HG02970 (cell line): ENCODE measurements around the gene MRPL33.

Source experiments
- ATAC-seq: cut with Tn5 transposase; IDR thresholded peaks from one replicate; pipeline ENCODE4 v1.9.1; 2021; ENCODE audit warnings: mild to moderate bottlenecking, moderate library complexity, moderate number of reproducible peaks; ENCODE audit not compliant: unreplicated experiment, low FRiP score

MRPL33 gene

GRCh38 chr2:27772804-27773203 lies 1.3 kb downstream of the MRPL33 start:
- ATAC-seq, result no peak

GRCh38 chr2:27773959-27774358 lies 2.4 kb downstream of the MRPL33 start:
- no peak for ATAC-seq

DNA sequence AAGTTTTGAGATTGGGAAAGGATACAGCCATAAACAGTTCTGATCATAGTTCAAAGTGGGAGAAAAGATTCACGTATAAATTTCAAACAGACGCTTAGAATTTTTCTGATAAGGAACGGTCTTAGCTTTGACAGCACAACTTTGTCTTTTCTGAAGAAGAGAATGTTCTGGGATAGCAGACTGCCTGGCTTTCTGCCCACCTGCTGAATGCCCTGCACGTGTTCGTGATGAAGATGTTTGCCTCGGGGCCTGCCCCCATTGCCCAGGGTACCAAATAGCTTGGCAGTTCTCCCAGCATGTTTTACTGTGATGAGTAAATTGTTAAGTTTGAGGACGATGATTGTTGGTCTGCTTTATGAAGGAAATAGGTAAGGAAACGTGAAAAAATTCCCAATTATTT lies 4.6 kb downstream of the MRPL33 start:
- ATAC-seq, result no peak

DNA sequence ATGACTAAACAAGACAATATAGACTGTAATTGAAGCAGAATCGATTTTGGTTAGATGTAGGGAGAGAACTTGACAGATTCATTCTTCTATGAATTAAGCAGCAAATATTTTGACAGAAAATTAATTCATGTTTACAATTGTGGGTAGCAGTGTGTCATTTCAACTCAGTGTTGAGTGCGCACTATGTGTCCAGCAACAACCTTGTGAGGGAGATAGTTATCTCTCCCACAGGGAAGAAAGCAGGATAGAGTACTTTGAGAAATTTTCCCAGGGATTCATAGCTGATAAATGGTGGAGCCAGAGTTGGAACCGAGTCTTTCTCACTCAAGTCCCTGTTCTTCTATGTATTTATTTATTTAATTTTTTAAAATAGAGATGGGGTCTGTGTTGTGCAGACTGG lies 5.2 kb downstream of the MRPL33 start:
- no peak for ATAC-seq

DNA sequence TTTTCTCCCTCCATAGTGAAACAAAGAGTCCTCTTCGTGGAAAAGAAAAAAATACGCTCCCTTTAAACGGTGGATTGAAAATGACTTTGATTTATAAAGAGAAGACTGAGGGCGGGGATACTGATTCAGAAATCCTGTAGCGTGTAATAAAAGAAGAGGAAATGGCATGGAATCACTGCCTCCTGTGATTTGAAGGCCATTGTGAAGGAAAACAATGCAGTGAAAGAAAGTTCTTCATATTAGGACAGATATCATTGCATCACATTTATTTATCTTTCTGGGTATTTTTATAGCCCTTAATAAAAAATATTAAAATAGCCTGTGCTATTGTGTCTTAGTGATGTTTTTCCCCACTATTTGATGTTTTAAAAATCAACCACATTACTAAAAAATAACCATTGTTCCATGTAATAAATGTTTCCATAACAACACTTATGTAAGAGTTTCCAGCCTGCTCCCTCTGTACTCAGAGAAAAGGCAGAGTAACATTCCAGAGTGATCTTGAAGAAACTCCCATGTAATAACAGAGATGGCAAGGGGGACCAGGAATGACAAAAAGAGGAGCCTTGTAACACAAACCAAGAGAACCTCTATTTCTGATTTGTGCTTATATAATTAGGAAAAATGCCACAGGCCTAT lies 8.0 kb downstream of the MRPL33 start:
- ATAC-seq, result no peak

GRCh38 chr2:27781496-27781895 lies 10.0 kb downstream of the MRPL33 start:
- no peak for ATAC-seq

GRCh38 chr2:27782701-27783100 lies 11.2 kb downstream of the MRPL33 start:
- no peak for ATAC-seq

DNA sequence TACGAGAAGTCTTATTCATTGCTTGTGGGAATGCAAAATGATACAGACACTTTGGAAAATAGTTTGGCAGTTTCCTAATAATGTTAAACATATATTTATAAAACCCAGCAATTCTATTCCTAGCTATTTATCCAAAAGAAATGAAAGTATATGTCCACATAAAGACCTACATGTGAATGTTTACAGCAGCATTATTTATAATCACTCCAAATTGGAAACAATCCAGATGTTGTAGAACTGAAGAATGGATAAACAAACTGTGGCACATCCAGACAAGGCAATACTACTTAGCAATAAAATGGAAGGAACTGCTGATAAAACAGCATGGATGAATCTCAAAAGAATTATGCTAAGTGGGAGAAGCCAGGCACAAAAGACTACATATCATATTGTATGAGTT lies 19.3 kb downstream of the MRPL33 start:
- ATAC-seq, result no peak

GRCh38 chr2:27792759-27793158 lies 21.2 kb downstream of the MRPL33 start:
- ATAC-seq, result no peak

DNA sequence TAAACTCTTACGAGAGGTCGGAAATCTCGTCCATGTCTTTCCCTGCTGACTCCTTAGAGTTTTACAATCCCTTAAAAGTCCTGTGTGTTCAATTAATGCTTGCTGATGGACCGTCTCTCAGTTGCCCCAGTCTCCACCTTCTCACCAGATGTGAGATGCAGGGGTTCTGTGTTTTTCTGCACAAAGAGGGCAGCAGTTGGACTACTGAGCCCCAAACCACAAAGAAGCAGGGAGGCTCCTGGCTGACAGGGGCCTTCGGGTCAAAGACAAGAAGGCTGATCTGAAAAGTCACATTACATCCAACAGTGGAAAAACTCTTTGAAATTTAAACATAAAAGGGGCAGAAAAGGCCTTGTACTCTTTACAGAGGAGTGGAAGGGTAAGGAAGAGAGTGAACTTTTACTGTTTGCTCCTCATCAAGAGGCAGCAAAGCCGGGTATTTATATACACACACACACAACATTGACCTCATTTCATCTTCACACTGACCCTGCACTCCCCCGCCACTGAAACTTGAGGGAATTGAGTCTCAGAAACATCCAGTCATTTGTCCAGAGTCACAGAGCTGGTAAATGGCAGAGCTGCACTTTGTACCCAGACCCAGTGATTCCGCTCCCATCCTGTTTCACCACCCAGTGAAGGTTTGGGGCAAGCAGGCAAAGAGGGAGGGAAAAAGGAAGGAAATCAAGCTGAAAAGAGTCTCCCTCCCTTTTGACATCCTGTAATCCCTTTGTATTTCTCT lies 23.7 kb downstream of the MRPL33 start:
- ATAC-seq, result no peak

DNA sequence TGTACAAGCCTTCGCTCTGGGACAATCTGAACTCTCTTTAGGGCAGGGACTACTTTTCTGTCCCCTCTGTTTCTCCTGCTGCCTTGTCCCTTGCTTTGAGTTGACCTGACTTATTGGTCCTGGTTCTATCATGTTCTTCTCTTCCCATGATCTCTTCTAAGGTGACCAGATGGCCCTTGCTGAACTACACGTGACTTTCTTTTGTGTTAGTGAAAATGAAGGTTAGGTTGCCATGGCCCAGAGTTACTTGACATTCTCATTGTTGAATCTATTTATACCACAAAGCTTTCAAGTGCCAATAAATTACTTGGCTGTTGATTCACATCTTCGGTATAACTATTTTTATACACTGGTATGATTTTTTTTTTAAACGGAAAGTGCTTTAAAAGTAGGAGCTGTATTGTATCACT lies 24.4 kb downstream of the MRPL33 start:
- ATAC-seq, result no peak

DNA sequence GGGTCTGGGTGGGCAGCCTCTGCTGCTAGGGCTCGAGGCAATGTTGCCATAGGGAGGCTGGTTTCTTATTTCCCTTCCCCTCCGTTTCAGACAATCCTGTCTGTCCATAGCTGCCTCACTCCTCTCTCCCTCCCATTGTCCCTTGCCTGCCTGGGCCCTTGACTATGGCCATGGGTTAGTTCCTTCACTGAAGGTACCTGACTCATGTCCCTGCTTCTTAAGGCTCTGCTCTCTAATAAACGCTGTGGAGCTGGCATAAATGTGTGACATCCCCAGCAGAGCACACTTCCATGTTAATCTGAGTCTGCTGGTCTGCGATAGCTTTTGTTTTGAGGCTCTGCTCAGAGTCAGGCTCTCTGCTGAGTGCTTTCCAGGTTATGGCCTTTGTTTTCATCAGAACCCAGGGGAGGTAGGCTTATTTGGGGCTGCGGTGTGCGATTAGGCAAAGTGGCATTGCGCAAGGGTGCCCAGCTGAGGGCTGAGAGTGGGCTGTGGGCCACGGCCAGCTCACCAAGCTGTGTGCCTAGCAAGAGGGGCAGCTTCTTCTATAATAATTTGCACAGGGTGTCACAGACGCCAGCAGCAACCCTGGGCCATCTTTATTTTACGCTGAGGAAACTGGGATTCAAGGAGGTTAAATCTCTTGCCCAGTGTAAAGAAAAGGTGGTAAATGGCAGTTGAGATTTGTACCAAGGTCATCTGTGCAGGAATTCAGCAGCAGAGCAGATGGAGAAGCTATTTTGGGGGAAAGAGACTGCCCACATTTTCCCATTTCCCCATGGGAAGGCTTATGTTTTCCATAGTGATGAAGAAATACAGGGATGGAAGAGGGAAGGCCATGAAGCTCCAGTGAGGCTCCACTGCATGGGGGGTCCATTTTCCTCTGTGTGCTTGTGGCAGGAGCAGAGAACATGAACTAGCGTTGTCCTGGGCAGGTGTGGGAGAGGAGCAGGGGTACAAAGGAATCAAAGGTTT lies 25.6 kb downstream of the MRPL33 start:
- ATAC-seq, result no peak

DNA sequence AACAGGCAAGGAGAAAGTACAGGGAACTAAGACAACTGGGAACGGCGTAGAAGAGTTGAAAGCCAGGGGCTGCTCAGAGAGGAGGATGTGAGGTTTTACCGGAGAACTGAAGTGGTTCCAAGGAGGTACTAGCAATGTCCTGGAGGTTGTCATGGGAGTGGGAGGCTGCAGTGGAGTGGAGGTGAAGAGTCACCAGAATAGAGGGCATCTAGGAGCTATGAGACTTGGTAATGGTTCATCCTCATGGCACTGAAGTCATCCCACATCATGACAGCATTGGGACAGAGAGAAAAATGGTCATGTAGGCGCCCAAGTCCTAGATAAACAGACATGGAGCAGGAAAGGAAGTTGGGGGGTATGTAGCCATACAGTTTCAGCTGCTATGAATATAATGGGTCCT lies 26.3 kb downstream of the MRPL33 start:
- ATAC-seq, result no peak

DNA sequence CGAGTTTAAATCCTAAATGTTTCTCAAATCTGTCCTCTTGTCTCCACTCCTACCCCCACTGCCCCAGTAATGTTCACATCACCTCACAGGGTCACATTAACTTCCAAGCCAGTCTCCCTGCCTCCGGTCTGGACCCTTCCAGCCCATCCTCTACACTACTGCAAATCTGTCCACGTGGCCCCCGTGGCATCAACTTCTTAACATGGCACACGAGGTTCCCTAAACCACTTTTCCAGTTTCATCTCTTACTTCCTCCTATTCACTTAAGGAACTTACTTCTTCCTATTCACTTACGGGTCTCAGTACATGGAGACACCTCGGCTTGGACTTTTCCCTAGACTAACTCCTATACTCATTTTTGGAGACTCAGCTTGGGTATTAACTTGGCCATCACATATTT lies 27.0 kb downstream of the MRPL33 start:
- ATAC-seq, result no peak

DNA sequence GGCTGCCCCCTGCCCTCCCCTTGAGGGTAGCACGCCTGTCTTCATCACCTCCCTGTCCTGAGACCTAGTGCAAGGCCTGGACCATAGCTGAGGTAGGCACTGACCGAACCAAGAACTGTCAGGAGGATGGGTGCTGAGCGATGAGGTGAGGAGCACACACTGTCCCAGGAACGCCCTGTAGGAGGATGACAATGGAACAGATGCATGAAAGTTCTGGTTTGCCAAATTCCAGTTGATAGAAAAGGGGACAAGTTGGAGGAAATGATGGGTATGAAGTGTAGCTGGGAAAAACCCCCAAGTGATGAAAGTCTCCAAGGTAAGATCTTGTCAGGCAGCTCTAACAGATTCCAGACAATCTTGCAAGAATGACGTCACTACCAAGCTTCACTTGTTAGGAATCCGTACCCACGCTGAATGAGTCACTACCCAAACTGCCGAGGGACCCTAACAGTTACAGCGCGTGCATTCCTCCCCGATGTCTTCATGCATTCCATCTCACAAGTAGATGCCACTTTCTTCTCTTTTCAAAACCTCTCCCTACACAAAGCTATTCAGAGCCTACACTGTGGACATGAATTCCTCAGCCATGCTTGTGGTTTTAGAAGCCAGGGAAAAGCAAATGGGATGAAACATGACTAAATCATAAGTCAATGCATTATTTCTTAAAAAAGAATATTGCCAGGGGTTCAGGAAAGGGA lies 27.6 kb downstream of the MRPL33 start:
- ATAC-seq, result no peak

DNA sequence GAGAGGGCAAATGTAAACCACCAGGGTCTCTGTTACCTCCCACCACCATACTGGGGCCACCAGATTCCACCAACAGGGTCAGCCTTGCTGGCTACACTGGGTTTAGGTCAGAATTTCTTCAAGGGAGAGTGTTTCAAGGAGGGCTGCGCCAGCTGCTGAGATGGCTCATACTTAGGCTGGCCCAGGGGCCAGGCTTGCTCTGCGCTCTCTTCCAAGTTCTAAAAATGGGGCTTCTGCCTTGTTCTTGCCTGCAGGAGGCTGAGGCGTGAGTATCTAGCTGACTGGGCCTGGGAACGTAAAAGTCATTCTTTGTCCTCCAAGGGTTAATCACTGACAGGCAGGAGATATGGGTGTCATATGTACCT lies 28.1 kb downstream of the MRPL33 start:
- no peak for ATAC-seq

DNA sequence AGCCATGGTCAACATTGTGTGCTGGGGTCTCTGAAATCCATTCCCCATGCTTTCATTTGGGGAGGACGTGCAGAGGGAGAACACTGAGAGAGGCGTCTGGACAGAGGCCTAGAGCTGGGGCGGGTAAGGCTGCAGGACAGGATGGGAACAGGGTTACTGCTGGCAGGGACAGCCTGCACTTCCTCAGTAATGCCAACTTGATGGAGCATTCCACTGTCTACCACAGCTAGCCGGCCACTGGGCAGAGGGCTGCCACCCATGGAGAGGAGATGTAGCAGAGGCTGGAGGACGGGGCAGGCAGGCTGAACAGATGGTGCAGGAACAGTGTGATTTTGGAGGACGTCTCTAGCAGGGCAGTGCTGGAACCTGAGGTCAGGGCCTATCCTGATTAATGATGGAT lies 29.3 kb downstream of the MRPL33 start:
- no peak for ATAC-seq

GRCh38 chr2:27802547-27802946 lies 31.0 kb downstream of the MRPL33 start:
- ATAC-seq, result no peak

GRCh38 chr2:27803046-27803445 lies 31.5 kb downstream of the MRPL33 start:
- ATAC-seq, result no peak

DNA sequence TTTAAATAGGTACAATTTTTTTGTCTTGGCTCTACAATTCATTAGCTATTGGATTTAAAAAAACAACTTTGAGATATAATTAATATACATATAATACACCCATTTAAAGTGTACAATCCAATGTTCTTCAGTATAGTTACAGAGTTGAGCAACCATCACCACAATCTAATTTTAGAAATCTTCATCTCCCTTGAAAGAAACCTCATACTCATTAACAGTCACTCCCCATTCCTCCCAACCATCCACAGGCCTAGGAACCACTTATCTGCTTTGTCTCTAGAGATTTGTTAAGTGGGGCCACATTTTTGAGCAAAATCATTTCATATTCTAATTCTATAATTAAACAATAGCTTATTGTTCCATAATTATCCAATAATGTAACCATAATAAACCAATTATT lies 32.6 kb downstream of the MRPL33 start:
- no peak for ATAC-seq

- ATAC-seq, result no peak
Measured at GRCh38 chr2:27805180-27805579, 33.7 kb downstream of the MRPL33 start.
